Hematopoietic multipotent progenitor cell treated with erythropoietin and hydrocortisone succinate and interleukin-3 and kit ligand, for 6 days (in vitro differentiated cells): ENCODE measurements around the gene CYP3A7.
"Not testable (repeated sequence)": the region's sequence is repeated elsewhere in the genome, so short reads cannot be mapped to it uniquely, and the experiment has no call there.

Experiments used
- DNase-seq: peaks from one replicate; pipeline ENCODE4 v3.0.0-alpha.2; 2015

Gene CYP3A7

DNA sequence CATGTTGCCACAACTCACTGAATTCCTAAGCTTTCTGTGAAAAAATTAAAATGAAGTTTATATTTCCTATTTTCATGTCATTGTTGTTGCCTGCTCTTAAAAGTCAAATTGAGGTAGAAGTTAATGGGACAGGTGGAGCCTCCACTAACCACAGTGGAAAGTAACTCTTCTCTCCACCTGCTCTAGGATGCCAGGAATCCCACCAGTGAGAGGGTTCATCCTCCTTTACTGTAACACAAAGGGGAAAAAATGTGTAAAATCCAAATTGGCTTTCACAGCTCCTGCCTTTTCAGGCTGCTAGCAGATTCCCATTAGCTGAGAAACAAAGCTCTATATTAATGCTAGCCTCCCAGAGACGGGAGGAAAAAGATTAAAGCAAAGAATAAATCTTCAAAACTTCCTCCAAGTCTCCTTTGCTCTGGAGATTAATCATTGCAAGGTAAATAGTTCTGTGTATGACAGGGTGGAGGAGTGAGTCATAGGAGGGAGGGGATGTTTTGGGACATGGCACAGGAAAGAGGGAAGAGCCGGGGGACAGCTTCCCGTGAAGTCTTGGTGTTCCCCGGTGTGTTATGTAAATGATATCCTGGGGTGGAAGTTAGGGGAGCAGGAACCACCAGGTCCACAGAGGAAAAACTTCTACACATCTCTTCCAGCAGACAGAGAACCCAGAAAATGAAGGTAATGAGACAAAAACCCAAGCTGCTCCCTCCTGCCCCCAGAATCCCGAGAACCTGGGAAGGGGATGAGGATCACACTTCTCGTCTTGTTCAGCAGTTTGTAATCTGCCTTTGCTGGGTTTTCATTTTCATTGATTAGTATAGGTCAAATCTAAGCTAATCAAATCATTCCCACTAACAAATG, 35.9 kb downstream of the CYP3A7 start:
- DNase-seq = not testable (repeated sequence)

DNA sequence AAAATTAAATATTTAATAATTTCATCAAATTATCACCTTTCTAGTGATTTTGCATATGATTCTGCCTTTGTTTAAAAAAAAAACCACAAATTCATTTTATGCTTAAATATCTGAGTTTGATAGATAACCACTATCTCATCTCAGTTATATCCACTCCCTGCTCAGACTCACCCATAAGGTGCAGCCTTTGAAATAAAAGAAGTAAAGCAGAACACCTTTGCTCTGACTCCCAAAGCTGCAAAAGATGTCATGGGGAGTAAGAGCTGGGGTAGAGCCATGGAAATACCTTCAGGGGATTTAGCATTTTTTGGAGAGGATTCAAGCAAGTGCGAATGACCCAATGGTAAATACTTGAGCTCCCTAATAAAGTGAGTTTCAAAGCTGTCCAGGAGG, 40.1 kb downstream of the CYP3A7 start:
- no peak for DNase-seq

DNA sequence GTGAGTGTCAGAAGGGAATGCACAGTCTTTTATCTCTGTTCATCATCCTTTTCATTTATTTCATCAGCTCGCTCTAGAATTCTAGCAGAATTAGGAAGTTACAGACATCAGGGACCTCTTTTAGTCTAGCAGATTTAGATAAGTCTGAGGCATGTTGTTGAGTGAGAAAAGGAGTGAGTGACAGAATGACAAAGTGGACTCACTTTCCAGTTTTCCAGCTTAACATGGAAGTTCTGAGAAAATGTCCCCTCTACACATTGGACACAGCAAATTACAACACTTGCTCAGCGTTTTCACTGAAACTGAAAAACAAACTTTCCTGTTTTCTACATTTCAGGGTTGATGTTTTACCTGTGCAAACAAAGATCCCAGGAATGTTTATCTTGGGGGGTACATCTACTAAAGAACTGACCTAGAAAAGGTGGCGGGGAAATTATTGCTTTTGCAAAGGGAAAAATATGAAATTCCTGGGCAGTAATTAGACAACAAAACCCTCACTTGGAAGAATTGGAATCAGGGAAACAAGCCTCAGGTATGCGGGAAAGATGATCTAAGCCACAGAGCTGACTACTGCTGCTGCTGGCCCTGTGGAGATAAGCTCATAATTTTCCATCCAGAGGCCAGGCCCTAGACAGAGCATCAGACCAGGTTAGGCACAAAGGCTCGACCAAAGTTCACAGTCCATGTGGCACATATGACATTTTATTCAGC, 40.6 kb downstream of the CYP3A7 start:
- peak; percentile 32 for DNase-seq

DNA sequence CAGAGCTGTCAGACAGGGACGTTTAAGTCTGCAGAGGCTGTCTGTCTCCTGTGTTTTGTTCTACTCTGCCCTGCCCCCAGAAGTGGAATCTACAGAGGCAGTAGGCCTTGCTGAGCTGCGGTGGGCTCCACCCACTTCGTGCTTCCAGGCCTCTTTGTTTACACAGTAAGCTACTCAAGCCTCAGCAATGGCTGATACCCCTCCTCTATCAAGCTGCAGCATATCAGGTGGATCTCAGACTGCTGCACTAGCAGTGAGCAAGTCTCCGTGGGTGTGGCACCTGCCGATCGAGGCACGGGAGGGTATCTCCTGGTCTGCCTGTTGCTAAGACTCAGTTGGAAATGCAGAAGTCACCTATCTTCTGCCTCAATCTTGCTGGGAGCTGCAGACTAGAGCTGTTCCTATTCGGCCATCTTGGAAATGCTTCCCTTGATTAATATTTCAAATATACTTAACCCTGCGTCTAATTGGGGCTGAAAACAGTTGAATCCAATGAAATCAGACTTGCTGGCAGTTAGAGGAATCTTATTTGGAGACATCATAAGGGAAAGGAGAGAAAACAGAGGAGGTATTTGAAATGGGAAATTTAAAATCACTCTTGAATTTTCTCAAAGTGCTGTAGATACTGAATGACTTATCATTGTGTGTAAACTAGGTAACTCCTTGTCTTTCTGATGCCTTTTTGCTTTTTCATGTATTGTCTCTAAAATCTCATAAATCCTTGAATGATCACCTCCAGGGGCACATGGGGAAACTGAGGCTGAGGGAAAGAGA, 41.4 kb downstream of the CYP3A7 start:
- DNase-seq = peak; percentile 88

DNA sequence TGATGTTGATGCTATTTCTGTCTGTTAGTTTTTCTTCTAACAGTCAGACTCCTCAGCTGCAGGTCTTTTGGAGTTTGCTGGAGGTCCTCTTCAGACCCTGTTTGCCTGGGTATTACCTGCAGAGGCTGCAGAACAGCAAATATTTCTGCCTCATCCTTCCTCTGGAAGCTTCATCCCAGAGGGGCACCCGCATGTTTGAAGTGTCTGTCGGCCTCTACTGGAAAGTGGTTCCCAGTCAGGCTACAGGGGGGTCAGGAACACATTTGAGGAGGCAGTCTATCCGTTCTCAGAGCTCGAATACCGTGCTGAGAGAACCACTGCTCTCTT, 41.9 kb downstream of the CYP3A7 start:
- DNase-seq = no peak

DNA sequence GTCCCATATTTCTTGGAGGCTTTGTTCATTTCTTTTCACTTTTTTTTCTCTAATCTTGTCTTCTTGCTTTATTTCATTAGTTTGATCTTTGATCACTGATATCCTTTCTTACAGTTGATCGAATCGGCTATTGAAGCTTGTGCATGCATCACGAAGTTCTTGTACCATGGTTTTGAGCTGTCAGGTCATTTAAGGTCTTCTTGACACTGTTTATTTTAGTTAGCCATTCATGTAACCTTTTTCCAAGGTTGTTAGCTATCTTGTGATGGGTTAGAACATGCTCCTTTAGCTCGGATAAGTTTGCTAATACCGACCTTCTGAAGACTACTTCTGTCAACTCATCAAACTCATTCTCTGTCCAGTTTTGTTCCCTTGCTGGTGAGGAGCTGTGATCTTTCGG, 42.4 kb downstream of the CYP3A7 start:
- DNase-seq = not testable (repeated sequence)

DNA sequence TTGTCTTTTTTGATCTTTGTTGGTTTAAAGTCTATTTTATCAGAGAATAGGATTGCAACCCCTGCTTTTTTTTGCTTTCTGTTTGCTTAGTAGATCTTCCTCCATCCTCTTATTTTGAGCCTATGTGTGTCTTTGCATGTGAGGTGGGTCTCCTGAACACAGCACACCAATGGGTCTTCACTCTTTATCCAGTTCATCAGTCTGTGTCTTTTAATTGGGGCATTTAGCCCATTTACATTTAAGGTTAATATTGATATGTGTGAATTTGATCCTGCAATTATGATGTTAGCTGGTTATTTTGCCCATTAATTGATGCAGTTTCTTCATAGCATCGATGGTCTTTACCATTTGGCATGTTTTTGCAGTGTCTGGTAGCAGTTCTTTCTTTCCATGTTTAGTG, 43.3 kb downstream of the CYP3A7 start:
- not testable (repeated sequence) for DNase-seq

DNA sequence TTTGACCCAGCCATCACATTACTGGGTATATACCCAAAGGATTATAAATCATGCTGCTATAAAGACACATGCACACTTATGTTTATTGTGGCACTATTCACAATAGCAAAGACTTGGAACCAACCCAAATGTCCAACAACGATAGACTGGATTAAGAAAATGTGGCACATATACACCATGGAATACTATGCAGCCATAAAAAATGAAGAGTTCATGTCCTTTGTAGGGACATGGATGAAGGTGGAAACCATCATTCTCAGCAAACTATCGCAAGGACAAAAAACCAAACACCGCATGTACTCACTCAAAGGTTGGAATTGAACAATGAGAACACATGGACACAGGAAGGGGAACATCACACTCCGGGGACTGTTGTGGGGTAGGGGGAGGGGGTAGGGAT, 44.1 kb downstream of the CYP3A7 start:
- not testable (repeated sequence) for DNase-seq

DNA sequence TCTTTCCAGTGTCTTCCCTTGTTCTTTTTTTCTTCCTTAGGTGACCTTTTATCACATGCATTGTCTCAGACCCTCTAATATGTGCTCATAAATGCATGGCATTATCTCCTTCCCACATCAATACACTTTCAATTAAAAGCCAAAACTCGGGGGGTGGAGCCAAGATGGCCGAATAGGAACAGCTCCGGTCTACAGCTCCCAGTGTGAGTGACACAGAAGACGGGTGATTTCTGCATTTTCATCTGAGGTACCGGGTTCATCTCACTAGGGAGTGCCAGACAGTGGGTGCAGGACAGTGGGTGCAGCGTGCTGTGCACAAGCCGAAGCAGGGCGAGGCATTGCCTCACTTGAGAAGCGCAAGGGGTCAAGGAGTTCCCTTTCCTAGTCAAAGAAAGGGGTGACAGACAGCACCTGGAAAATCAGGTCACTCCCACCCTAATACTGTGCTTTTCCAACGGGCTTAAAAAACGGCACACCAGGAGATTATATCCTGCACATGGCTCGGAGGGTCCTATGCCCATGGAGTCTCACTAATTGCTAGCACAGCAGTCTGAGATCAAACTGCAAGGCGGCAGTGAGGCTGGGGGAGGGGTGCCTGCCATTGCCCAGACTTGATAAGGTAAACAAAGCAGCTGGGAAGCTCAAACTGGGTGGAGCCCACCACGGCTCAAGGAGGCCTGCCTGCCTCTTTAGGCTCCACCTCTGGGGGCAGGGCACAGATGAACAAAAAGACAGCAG, 49.0 kb downstream of the CYP3A7 start:
- DNase-seq = peak; percentile 67

DNA sequence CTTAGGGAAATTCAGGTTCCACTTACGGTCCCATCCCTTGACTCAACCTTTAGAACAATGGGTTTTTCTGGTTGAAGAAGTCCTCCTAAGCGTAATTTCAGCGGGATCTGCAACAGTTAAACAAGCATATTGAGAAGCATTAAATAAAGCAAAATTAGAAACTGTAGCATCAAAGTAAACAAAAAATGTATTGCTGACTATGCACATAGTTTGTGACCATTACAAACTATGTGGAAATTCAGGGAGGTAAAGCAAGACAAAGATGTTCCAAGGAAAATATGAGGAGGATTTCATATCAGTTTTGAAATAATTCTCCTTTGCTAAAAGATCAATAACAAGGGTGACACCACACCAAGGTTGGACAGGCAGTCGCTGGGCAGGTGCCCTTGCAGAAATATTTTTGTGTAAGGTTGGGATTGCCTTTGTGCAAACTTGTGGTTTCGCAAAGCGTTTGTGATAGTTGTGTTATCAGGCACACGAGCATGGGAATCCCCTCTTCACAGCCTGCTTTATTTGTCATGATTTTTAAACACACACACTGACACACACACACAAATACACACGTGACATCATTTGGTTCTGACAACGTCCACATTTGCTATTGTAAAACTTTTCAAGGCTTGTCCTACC, 49.8 kb downstream of the CYP3A7 start:
- no peak for DNase-seq

DNA sequence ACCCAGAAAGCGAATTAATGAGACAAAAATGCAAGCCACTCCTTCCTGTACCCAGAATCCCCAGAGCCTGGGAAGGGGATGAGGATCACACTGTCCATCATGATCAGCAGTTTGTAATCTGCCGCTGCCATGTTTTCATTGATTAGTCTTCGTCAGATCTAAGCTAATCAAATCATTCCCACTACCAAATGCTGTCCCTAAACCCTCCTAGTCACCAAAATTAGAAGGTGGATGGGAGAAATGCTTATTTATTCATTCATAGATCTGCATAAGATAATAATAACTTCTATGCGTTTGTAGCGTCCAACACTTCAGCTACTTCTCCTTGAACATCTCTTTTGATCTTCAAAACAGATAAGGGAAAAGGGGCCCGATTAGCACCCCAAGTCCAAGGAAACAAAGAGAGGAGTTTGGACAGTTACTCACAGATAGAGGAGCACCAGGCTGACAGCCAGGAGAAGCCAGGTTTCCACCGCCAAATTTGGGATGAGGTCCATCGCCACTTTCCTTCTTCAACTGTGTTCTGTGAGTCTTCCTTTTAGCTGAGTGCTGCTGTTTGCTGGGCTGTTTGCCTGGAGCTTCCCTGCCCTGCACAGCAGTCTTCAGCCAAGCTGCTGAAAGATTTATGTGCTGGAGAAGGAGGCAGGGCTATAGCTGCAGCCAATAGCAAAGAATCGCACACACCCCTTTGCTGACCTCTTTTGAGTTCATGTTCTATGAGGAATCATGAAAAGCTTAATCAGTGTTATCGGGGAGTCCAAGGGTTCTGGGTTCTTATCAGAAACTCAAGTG, 55.4 kb downstream of the CYP3A7 start, which contains the start of gene CYP3A5:
TSS of gene CYP3A5 (minus strand) at position 597 of the 792 bp plus-strand sequence. CDS start at position 497, 100 bp downstream.
- DNase-seq = no peak

DNA sequence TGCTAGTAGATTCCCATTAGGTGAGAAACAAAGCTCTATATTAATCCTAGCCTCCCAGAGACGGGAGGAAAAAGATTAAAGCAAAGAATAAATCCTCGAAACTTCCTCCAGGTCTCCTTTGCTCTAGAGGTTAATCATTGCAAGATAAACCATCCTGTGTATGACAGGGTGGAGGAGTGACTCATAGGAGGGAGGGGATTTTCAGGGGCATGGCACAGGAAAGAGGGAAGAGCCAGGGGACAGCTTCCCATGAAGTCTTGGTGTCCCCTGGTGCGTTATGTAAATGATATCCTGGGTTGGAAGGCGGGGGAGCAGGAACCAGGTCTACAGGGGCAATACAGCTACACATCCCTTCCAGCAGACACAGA, 56.0 kb downstream of the CYP3A7 start:
- no peak for DNase-seq

DNA sequence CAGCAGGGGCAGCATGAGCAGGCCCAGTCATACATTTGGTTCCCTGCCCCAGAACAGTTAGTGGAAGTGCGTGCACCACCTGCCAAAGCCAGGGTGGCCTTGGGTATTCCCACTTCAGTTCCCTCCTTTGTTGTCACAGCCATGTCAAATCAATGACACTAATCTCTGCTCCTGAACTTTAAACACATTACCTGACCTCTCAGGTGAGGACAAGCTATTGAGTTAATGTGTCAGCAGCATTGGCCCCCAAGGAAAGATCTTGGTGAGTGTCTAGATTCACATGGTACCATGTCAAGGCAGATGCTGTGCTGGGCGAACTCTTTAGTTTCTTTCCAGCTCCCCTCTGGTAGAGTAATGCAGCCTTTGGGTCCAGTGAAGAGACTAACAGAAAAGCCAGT, 57.3 kb downstream of the CYP3A7 start:
- no peak for DNase-seq

DNA sequence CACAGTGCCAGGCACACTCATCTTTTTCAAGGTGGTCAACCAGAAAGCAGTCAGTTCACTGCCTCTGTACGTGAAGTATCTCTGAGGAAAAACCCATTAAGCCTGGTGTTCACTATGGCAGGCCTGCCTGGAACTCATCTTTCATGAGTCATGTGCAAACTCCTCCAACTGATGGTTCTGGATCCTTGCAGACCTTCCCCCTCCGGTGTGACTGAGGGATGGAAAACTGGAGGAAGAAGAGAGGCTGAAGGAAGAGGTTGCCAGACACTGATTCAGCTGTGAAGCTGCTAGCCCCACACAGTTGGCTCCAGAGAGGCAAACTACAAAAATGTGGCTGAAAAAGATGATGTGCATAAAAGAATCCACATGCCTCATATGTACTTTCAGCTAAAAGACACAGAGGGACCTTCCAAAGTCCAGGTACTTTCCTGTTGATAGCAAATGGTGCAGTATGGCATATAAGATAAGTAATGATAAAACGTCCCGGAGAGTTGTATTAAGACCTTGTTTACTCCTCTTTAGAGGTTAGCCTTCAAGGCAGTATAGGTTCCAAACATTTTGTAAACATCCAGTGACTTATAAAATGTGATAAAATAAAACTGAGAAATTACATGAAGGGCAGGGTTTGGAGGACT, 57.9 kb downstream of the CYP3A7 start:
- DNase-seq = no peak

DNA sequence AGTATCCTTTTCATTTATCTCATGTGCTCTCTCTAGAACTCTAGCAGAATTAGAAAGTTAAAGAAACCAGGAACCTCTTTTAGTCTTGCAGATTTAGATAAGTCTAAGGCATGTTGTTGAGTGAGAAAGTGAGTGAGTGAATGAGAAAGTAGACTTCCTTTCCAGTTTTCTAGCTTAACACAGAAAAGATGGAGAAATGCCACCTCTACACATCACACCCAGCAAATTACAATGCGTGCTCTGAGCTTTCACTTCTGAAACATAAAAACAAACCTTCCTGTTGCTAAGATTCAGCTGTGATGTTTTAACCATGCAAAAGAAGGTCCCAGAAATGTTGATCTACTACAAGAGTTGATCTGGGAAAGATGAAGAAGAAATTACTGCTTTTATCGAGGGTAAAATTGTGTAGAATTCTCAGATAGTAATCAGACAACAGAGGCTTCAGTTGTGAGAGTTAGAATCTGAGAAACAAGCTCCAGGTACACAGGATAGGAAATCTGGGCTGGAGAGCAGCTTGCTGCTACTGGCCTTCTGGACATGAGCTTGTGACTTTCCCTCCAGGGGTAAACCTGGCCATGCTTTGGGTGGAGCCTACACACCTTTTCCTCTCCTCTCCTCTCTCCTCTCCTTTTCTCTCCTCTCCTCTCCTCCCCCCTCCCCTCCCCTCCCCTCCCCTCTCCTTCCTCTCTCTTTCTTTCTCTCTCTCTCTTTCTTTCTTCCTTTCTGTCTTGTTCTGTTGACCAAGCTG, 59.8 kb downstream of the CYP3A7 start:
- no peak for DNase-seq

DNA sequence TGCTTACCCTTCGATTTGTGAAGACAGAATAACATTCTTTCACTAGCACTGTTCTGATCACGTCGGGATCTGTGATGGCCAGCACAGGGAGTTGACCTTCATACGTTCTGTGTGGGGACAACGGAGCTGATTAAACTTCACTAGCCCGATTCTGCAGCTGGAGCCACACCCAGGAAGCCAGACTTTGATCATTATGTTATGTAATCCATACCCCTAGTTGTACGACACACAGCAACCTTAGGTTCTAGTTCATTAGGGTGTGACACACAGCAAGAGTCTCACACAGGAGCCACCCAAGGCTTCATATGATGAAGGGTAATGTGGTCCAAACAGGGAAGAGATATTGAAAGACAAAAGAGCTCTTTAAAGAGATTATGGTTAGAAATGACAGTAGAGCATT, 62.4 kb downstream of the CYP3A7 start:
- DNase-seq = no peak

DNA sequence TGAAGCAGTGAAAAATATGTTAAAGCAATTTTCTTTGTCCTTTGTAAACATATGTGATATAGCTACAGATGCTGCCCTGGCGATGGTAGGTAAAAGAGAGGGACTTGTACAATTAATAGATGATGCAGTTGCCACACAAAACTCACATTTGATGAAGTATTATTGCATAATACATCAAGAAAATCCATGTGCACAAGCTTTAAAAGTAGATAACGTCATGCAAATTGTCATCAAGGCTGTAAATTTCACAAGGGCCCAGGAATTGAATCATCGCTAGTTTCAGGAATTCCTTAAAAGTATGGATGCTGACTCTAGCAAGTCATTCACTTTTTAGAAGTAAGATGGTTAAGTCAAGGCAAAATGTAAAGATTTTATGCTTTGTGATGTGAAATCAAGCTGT, 65.2 kb downstream of the CYP3A7 start:
- DNase-seq = no peak

DNA sequence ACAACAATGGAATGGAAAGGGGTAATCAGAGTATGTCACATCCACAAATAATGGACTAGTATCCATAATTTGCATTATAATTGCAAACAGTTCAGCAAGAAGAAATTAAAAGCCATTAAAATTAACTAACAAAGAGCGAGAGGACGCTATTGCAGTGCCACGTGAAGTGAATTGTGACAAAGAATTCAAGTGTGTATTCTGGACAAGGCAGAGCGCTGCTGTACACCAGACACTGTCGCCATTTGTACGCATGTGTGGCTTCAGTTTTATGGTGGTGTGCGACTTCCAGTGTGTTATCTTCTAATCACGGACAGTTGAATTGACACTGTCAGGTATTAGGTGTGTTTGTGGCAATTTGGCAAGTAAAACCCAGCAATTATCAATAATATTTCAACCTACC, 66.5 kb downstream of the CYP3A7 start:
- no peak for DNase-seq

DNA sequence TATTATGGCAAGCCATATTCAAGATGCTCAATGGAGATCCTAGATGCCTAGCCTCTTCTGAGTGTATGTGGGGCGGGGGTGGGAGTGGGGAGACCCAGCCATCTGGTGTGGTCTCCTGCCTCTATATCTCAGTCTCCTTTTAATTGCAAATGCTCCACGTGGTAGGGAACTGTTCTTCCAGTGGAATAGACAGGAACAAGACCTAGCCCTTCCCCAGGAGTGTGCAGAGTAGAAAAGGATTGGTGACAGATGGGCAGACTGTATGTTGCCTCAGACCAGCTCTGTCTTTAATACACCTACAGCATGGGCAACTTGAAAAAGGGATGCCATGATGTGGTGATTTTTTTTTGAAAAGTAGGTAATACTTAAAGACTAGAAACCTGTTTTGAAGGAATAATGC, 67.8 kb downstream of the CYP3A7 start:
- no peak for DNase-seq

DNA sequence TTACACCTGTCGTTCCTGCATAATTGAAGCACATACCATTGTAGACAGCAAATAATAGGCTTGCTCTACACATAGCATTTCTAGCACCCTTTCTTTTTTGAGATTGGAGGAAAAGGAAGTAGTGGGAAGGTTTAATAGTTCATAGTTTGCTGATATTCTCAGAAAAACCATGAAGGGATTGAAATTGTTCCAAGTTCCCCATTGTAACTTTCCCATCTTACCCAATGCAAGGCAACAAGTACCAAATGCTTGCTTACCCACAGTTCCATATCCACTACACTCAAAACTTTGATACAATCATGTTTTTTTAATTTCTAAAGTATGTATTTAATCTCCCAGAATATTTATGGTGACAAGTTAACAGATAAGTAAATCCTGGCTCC, 69.0 kb downstream of the CYP3A7 start:
- peak; percentile 14 for DNase-seq
